ENCODE results near the gene COL9A3.

- TF ChIP-seq FOXM1 (IDR thresholded peaks at IDR 0.05; ENCODE audit: borderline replicate concordance, low read depth) = no peak
- TF ChIP-seq YY1 (IDR thresholded peaks at IDR 0.05; ENCODE audit: low read depth) = no peak
Measured at GRCh38 chr20:62776692-62777527, 39.9 kb upstream of the COL9A3 start.
